Measurements from ENCODE around the gene FAN1.

The FAN1 gene

GRCh38 chr15:30906366-30906765 is 2.7 kb downstream of the FAN1 start:
- no peak overlapping the region for H3K4me2 ChIP-seq (ENCODE audit: insufficient read depth, low read length, poor library complexity, severe bottlenecking)
- H2BK5ac ChIP-seq (ENCODE audit: low read length): no peak overlapping the region
- H2AFZ ChIP-seq (ENCODE audit: low read length): no peak overlapping the region
- no peaks in the 10 kb centered on the region for H3K9me3 ChIP-seq (replicated peaks in 1 of 2; ENCODE audit: control insufficient read depth in 2 of 2, insufficient read depth in 1 of 2, low read depth in 1 of 2, low read length in 2 of 2)
- no peak overlapping the region for H3K4ac ChIP-seq (ENCODE audit: low read length)
- no peak overlapping the region for H2BK120ac ChIP-seq (ENCODE audit: low read depth, low read length)
- no peak overlapping the region for H3K14ac ChIP-seq (ENCODE audit: low read length)
- H2BK15ac ChIP-seq (ENCODE audit: low read length): no peak overlapping the region
- H3K18ac ChIP-seq (ENCODE audit: low read length): no peak overlapping the region
- no peak overlapping the region for H3K9ac ChIP-seq (ENCODE audit: low read depth, low read length, poor library complexity)
- peaks cover 7 to 44% of the 10 kb centered on the region in 2 donors for H3K36me3 ChIP-seq (replicated peaks in 1 of 2; ENCODE audit: control insufficient read depth in 2 of 2, insufficient read depth in 2 of 2, low read length in 2 of 2)
- H4K91ac ChIP-seq (ENCODE audit: low read depth, low read length, poor library complexity): no peak overlapping the region
- no peak overlapping the region for H3K27ac ChIP-seq (replicated peaks; ENCODE audit: low read length)
- H3K4me3 ChIP-seq (ENCODE audit: low read length in 2 of 2): no peak overlapping the region
- H3K4me1 ChIP-seq (ENCODE audit: control insufficient read depth in 2 of 2, insufficient read depth in 1 of 2, low read depth in 1 of 2, low read length in 2 of 2): no peaks in the 10 kb centered on the region
- no peak for DNase-seq (ENCODE audit: low spot score)
- no peak overlapping the region for H2AK5ac ChIP-seq (ENCODE audit: low read depth, low read length)
- no peak overlapping the region for H4K8ac ChIP-seq (ENCODE audit: low read depth, low read length)
- H2BK12ac ChIP-seq (ENCODE audit: low read length): no peak overlapping the region
- H3K79me1 ChIP-seq (ENCODE audit: low read depth, low read length): no peaks in the 10 kb centered on the region
- no peak overlapping the region for H3K23ac ChIP-seq (ENCODE audit: low read depth, low read length, poor library complexity)
- WGBS, 2 donors (ENCODE audit: extremely low coverage in 2 of 2, insufficient read length in 2 of 2, insufficient replicate concordance in 1 of 2): no CpG with 5 or more reads among the region's 4 CpGs
- no peaks in the 10 kb centered on the region for H3K27me3 ChIP-seq (ENCODE audit: control insufficient read depth in 3 of 3, insufficient read depth in 3 of 3, low read depth in 1 of 3, low read length in 3 of 3)

DNA sequence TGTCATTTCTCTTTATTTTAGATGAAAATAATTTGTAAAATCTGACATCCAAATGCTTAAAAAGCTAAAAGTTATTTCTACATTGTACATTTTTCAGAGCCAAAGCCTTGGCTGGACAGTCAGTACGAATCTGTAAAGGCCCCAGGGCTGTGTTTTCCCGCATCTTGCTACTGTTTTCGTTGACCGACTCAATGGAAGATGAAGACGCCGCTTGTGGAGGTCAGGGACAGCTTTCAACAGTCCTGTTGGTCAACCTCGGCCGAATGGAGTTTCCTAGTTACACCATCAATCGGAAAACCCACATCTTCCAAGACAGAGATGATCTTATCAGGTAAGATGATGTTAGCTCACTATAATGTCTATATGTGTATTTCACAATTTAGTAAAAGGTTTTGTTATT is 10.0 kb downstream of the FAN1 start:
- no CpG with 5 or more reads among the region's 9 CpGs for WGBS, 2 donors (ENCODE audit: extremely low coverage in 2 of 2, insufficient read length in 2 of 2, insufficient replicate concordance in 1 of 2)
- H3K4me3 ChIP-seq (ENCODE audit: low read length in 2 of 2): no peak overlapping the region
- H3K27ac ChIP-seq (replicated peaks; ENCODE audit: low read length): no peak overlapping the region
- peaks cover 0 to 3% (median 0%) of the 10 kb centered on the region in 3 experiments for H3K27me3 ChIP-seq (ENCODE audit: control insufficient read depth in 3 of 3, insufficient read depth in 3 of 3, low read depth in 1 of 3, low read length in 3 of 3)
- H2AK5ac ChIP-seq (ENCODE audit: low read depth, low read length): no peak overlapping the region
- H3K23ac ChIP-seq (ENCODE audit: low read depth, low read length, poor library complexity): no peak overlapping the region
- no peak overlapping the region for H2BK12ac ChIP-seq (ENCODE audit: low read length)
- no peak overlapping the region for H4K8ac ChIP-seq (ENCODE audit: low read depth, low read length)
- no peaks in the 10 kb centered on the region for H3K9me3 ChIP-seq (replicated peaks in 1 of 2; ENCODE audit: control insufficient read depth in 2 of 2, insufficient read depth in 1 of 2, low read depth in 1 of 2, low read length in 2 of 2)
- H2AFZ ChIP-seq (ENCODE audit: low read length): no peak overlapping the region
- no peak overlapping the region for H2BK5ac ChIP-seq (ENCODE audit: low read length)
- H3K36me3 ChIP-seq (replicated peaks in 1 of 2; ENCODE audit: control insufficient read depth in 2 of 2, insufficient read depth in 2 of 2, low read length in 2 of 2): peaks cover 31 to 95% of the 10 kb centered on the region in 2 donors
- H3K18ac ChIP-seq (ENCODE audit: low read length): no peak overlapping the region
- no peak overlapping the region for H4K91ac ChIP-seq (ENCODE audit: low read depth, low read length, poor library complexity)
- no peak overlapping the region for H2BK120ac ChIP-seq (ENCODE audit: low read depth, low read length)
- no peak overlapping the region for H3K14ac ChIP-seq (ENCODE audit: low read length)
- DNase-seq (ENCODE audit: low spot score): no peak
- H3K79me1 ChIP-seq (ENCODE audit: low read depth, low read length): no peaks in the 10 kb centered on the region
- H3K4me1 ChIP-seq (ENCODE audit: control insufficient read depth in 2 of 2, insufficient read depth in 1 of 2, low read depth in 1 of 2, low read length in 2 of 2): no peaks in the 10 kb centered on the region
- H2BK15ac ChIP-seq (ENCODE audit: low read length): no peak overlapping the region
- H3K4me2 ChIP-seq (ENCODE audit: insufficient read depth, low read length, poor library complexity, severe bottlenecking): no peak overlapping the region
- no peak overlapping the region for H3K4ac ChIP-seq (ENCODE audit: low read length)
- H3K9ac ChIP-seq (ENCODE audit: low read depth, low read length, poor library complexity): no peak overlapping the region

- H2BK12ac ChIP-seq (ENCODE audit: low read length): no peak overlapping the region
- no peak overlapping the region for H3K18ac ChIP-seq (ENCODE audit: low read length)
- no peak overlapping the region for H2AK5ac ChIP-seq (ENCODE audit: low read depth, low read length)
- H3K14ac ChIP-seq (ENCODE audit: low read length): no peak overlapping the region
- H3K4ac ChIP-seq (ENCODE audit: low read length): no peak overlapping the region
- H3K27ac ChIP-seq (replicated peaks; ENCODE audit: low read length): no peak overlapping the region
- no peak overlapping the region for H3K9ac ChIP-seq (ENCODE audit: low read depth, low read length, poor library complexity)
- DNase-seq (ENCODE audit: low spot score): no peak
- H4K91ac ChIP-seq (ENCODE audit: low read depth, low read length, poor library complexity): no peak overlapping the region
- peaks cover 4% of the 10 kb centered on the region in 2 donors for H3K4me1 ChIP-seq (ENCODE audit: control insufficient read depth in 2 of 2, insufficient read depth in 1 of 2, low read depth in 1 of 2, low read length in 2 of 2)
- H2BK5ac ChIP-seq (ENCODE audit: low read length): no peak overlapping the region
- H2AFZ ChIP-seq (ENCODE audit: low read length): no peak overlapping the region
- H3K79me1 ChIP-seq (ENCODE audit: low read depth, low read length): no peaks in the 10 kb centered on the region
- H4K8ac ChIP-seq (ENCODE audit: low read depth, low read length): no peak overlapping the region
- peaks cover 0 to 3% (median 0%) of the 10 kb centered on the region in 3 experiments for H3K27me3 ChIP-seq (ENCODE audit: control insufficient read depth in 3 of 3, insufficient read depth in 3 of 3, low read depth in 1 of 3, low read length in 3 of 3)
- peak overlapping the region; percentile 1 for H3K23ac ChIP-seq (ENCODE audit: low read depth, low read length, poor library complexity)
- WGBS, 2 donors (ENCODE audit: extremely low coverage in 2 of 2, insufficient read length in 2 of 2, insufficient replicate concordance in 1 of 2): no CpG with 5 or more reads among the region's 6 CpGs
- H2BK15ac ChIP-seq (ENCODE audit: low read length): no peak overlapping the region
- H3K4me2 ChIP-seq (ENCODE audit: insufficient read depth, low read length, poor library complexity, severe bottlenecking): no peak overlapping the region
- peaks cover 24 to 96% of the 10 kb centered on the region in 2 donors for H3K36me3 ChIP-seq (replicated peaks in 1 of 2; ENCODE audit: control insufficient read depth in 2 of 2, insufficient read depth in 2 of 2, low read length in 2 of 2)
- H3K9me3 ChIP-seq (replicated peaks in 1 of 2; ENCODE audit: control insufficient read depth in 2 of 2, insufficient read depth in 1 of 2, low read depth in 1 of 2, low read length in 2 of 2): no peaks in the 10 kb centered on the region
- H3K4me3 ChIP-seq (ENCODE audit: low read length in 2 of 2): no peak overlapping the region
- no peak overlapping the region for H2BK120ac ChIP-seq (ENCODE audit: low read depth, low read length)
Observed at GRCh38 chr15:30917013-30917412, 13.3 kb downstream of the FAN1 start.

DNA sequence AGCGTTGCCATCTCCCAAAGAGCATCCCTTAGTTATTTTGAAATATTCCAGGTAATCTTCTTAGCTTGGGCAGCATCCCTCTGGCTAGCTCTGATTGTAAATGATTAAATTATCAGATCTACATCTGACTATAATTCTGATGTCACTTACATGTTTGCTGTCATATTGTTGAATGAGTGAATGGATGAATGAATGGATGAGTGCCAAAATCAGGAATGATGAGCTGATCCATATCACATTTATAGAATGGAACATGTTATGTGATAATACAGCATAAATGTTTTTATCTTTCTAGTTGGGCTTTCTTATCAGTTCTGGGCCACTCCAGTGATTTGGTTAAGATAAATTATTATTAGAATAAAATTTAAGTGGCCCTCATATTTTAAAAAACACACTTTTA is 14.0 kb downstream of the FAN1 start:
- Histone ChIP-seq H3K23ac (ENCODE audit: low read depth, low read length, poor library complexity) (no peak overlapping the region), H3K4me2 (ENCODE audit: insufficient read depth, low read length, poor library complexity, severe bottlenecking) (no peak overlapping the region), H3K79me1 (ENCODE audit: low read depth, low read length) (no peaks in the 10 kb centered on the region), H2BK12ac (ENCODE audit: low read length) (no peak overlapping the region), H3K14ac (ENCODE audit: low read length) (no peak overlapping the region), H2BK15ac (ENCODE audit: low read length) (no peak overlapping the region), H3K4me1 (ENCODE audit: control insufficient read depth in 2 of 2, insufficient read depth in 1 of 2, low read depth in 1 of 2, low read length in 2 of 2) (peaks cover 7 to 10% of the 10 kb centered on the region in 2 donors), H4K91ac (ENCODE audit: low read depth, low read length, poor library complexity) (no peak overlapping the region), H2AFZ (ENCODE audit: low read length) (no peak overlapping the region), H2AK5ac (ENCODE audit: low read depth, low read length) (no peak overlapping the region), H4K8ac (ENCODE audit: low read depth, low read length) (no peak overlapping the region), H3K36me3 (replicated peaks in 1 of 2; ENCODE audit: control insufficient read depth in 2 of 2, insufficient read depth in 2 of 2, low read length in 2 of 2) (peaks cover 19 to 96% of the 10 kb centered on the region in 2 donors), H3K27me3 (ENCODE audit: control insufficient read depth in 3 of 3, insufficient read depth in 3 of 3, low read depth in 1 of 3, low read length in 3 of 3) (peaks cover 0 to 3% (median 0%) of the 10 kb centered on the region in 3 experiments), H3K9me3 (replicated peaks in 1 of 2; ENCODE audit: control insufficient read depth in 2 of 2, insufficient read depth in 1 of 2, low read depth in 1 of 2, low read length in 2 of 2) (no peaks in the 10 kb centered on the region), H3K27ac (replicated peaks; ENCODE audit: low read length) (no peak overlapping the region), H3K9ac (ENCODE audit: low read depth, low read length, poor library complexity) (no peak overlapping the region), H3K4ac (ENCODE audit: low read length) (no peak overlapping the region), H3K4me3 (ENCODE audit: low read length in 2 of 2) (no peak overlapping the region), H2BK120ac (ENCODE audit: low read depth, low read length) (no peak overlapping the region), H3K18ac (ENCODE audit: low read length) (no peak overlapping the region), H2BK5ac (ENCODE audit: low read length) (no peak overlapping the region)
- no CpG with 5 or more reads among the region's 1 CpG for WGBS, 2 donors (ENCODE audit: extremely low coverage in 2 of 2, insufficient read length in 2 of 2, insufficient replicate concordance in 1 of 2)
- no peak for DNase-seq (ENCODE audit: low spot score)
